ENCODE data around the gene SETD6.
"Not testable (repeated sequence)": the region's sequence is repeated elsewhere in the genome, so short reads cannot be mapped to it uniquely, and the experiment has no call there.

The SETD6 gene

DNA sequence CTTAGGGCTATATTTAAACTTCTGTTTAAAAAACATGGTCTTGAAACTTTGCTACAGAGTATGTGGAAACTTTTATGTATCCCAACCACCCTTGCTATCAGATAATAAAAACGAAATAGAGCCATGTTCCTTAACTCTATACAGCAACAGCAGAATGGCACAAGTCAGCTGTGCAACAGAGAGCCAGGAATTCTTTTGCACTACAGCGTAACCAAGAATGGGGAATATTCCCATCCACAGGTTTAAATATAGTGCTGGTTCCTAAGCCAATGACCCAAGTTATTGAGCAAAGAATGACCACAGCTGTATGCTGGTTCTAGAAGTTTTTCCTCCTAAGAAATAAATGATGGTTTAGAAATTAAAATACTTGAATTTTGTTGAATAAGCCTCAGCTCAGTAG is 33.1 kb downstream of the SETD6 start:
- no peak for DNase-seq

DNA sequence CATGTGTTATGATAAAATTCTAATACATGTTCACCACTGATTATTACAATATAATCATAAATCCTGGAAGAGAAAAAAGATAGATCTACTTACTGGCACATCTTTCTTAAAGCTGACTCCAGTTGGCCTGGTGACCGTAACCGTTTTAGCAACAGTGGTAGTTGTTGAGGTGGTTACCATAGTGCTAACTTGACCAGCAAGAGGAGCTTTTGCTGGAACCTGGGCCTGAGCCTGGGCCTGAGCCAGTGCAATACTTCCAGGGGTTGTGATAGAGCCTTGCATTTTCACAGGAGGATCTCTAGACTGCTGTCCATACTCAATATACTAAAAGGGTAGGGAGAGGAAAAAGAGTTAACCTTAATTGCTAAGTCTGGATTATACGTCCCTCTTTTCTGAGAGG is 36.2 kb downstream of the SETD6 start:
- DNase-seq: no peak

DNA sequence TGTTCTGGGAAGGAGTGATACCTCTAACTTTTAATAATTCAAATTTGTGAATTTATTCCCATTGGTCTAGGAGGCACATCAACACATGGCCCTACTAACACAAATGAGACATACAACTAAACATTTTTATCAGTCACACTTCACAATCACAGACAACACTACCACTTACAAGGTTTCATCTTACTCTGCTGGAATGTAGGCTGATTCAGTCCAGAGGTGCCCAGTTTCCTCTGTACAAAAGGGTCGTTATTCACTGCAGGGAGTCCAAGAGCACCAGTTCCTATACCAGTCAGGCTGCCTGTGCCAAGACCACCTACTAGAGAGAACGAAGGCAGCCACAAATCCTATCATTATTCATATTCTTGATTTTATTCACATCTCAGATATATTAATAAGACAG is 41.4 kb downstream of the SETD6 start:
- DNase-seq: no peak

DNA sequence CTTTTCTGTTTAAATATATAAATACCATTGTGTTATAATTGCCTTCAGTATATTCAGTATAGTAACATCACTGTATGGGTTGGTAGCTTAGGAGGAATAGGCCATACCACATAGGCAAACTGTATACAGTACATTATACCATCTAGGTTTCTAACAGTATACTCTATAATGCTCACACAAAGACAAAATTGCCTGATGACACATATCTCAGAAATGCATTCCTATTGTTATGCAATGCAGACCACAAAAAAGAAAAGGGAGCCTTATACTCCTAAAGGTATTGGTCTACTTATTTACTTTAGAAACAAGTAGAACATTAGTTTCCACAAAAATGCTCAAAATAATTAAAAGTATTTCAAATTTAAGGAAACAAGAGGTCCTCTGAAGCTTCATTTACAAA is 47.9 kb downstream of the SETD6 start:
- no peak for DNase-seq

DNA sequence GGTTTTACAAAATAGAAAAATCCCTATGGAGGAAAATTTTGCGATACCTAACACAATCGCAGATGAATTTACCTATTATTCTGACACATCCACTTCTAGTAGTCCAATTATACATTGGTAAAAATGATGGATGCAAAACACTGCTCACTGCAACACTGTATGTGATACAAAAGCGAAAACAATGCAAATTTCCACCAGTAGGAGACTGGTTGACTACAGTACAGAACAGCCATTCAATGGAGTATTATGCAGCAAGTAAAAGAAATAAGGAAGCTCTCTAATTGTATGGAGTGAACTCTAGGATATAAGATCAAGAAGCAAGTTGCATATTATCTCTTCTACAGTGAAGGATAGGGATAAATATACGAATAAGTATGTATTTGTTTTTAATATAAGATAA is 48.5 kb downstream of the SETD6 start:
- peak; percentile 14 for DNase-seq

DNA sequence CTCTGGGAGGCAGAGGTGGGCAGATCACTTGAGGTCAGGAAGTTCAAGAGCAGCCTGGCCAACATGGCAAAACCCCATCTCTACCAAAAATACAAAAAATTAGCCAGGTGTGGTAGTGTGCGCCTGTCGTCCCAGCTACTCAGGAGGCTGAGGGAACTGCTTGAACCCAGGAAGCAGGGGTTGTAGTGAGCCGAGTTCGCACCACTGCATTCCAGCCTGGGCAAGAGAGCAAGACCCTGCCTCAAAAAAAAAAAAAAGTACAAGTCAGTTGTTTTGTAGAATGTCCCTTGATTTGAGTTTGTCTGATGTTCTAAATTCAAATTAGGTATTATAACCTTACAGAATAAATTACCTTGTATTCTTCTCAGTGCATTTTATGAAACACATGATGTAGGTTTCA is 50.4 kb downstream of the SETD6 start:
- not testable (repeated sequence) for DNase-seq
